Measurements from ENCODE around the gene GRID1. TPM values are rescaled to one million over a fixed set of nuclear protein-coding genes. Genes with fewer than 3 reads are reported as not detected.

Gene GRID1
- total RNA-seq, 1 donor from 2014 or later: not detected

DNA sequence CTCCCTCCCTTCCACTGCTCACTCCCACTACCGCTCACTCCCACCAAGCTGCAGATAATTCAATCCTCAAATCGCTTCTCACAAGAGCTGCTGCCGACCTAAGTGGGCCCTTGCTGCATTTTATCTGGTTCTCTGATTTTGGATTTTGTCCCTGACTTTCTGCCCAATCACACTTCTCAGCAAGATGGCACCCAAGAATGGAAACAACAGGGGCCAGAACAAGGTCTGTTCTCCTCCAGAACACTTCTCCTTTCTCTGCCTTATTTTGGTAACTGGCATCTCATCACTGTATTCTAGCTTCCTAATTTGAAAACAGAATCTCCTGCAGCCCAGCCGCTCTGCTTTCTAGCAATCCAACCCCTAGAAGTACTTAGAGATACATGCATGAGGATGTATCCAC lies 172.8 kb downstream of the GRID1 start:
- POLR2A ChIA-PET: no interaction called here
- intact Hi-C loops (cut with micrococcal nuclease): no loop called here
- H3K27ac Mint-ChIP-seq: no peak overlapping the region

GRCh38 chr10:86192691-86193090 lies 173.9 kb downstream of the GRID1 start:
- ChIA-PET CTCF (no interaction called here), POLR2A (no interaction called here)
- no peak for ATAC-seq (ENCODE audit: low read depth)
- Mint-ChIP-seq H3K36me3 (ENCODE audit: low read depth) (no peaks in the 10 kb centered on the region), H3K27me3 (peaks cover 14% of the 10 kb centered on the region), H3K27ac (no peak overlapping the region), H3K4me3 (no peak overlapping the region), H3K9me3 (no peaks in the 10 kb centered on the region), H3K4me1 (no peaks in the 10 kb centered on the region)
- TF ChIP-seq CTCF (IDR thresholded peaks at IDR 0.05): no peak
- no peak for DNase-seq
- intact Hi-C loops (cut with micrococcal nuclease): no loop called here

More for the DNA sequence above, 172.8 kb downstream of the GRID1 start:
- H3K36me3 Mint-ChIP-seq (ENCODE audit: low read depth): no peaks in the 10 kb centered on the region
- H3K27me3 Mint-ChIP-seq: peaks cover 14% of the 10 kb centered on the region
- no peak overlapping the region for H3K4me3 Mint-ChIP-seq
- DNase-seq (no peak), ATAC-seq (ENCODE audit: low read depth) (no peak)
- CTCF ChIA-PET: no interaction called here
- H3K9me3 Mint-ChIP-seq: no peaks in the 10 kb centered on the region
- TF ChIP-seq CTCF (IDR thresholded peaks at IDR 0.05): no peak
- H3K4me1 Mint-ChIP-seq: no peaks in the 10 kb centered on the region

DNA sequence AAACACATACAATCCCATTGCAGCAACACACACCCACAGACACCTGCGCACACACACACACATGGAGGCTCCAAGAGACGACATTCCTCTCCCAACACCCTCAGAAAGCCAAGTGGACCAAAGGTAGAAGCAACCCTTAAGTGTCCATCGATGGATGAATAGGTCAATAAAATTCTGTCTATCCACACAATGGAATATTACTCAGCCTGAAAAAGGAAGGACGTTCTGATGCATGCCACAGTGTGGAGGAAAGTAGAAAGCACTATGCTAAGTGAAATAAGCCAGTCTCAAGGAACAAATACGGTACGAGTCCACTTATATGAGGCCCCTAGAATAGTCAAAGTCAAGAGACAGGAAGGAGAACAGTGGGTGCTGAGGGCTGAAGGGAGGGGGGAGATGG lies 174.4 kb downstream of the GRID1 start:
- POLR2A ChIA-PET: no interaction called here
- Mint-ChIP-seq H3K4me3 (no peak overlapping the region), H3K27ac (no peak overlapping the region), H3K27me3 (peaks cover 14% of the 10 kb centered on the region), H3K36me3 (ENCODE audit: low read depth) (no peaks in the 10 kb centered on the region), H3K4me1 (no peaks in the 10 kb centered on the region), H3K9me3 (no peaks in the 10 kb centered on the region)
- no peak for TF ChIP-seq CTCF (IDR thresholded peaks at IDR 0.05)
- CTCF ChIA-PET: no interaction called here
- intact Hi-C loops (cut with micrococcal nuclease): no loop called here
- no peak for ATAC-seq (ENCODE audit: low read depth)
- no peak for DNase-seq

- Mint-ChIP-seq H3K4me3 (no peak overlapping the region), H3K9me3 (no peaks in the 10 kb centered on the region), H3K36me3 (ENCODE audit: low read depth) (no peaks in the 10 kb centered on the region), H3K4me1 (no peaks in the 10 kb centered on the region), H3K27me3 (peaks cover 14% of the 10 kb centered on the region), H3K27ac (no peak overlapping the region)
- CTCF ChIA-PET: no interaction called here
- TF ChIP-seq CTCF (IDR thresholded peaks at IDR 0.05): no peak
- DNase-seq (no peak), ATAC-seq (ENCODE audit: low read depth) (no peak)
- intact Hi-C loops (cut with micrococcal nuclease): no loop called here
- POLR2A ChIA-PET: no interaction called here
These were observed 174.9 kb downstream of the GRID1 start for GRCh38 chr10:86191686-86192085.

- Mint-ChIP-seq H3K27me3 (peaks cover 14% of the 10 kb centered on the region), H3K4me3 (no peak overlapping the region)
- CTCF ChIA-PET: no interaction called here
These were observed 175.4 kb downstream of the GRID1 start for GRCh38 chr10:86191166-86191565.

More at GRCh38 chr10:86191166-86191565, 175.4 kb downstream of the GRID1 start:
- Mint-ChIP-seq H3K36me3 (ENCODE audit: low read depth) (no peaks in the 10 kb centered on the region), H3K9me3 (no peaks in the 10 kb centered on the region), H3K4me1 (no peaks in the 10 kb centered on the region), H3K27ac (no peak overlapping the region)
- POLR2A ChIA-PET: no interaction called here
- ATAC-seq (ENCODE audit: low read depth) (no peak), DNase-seq (no peak)
- intact Hi-C loops (cut with micrococcal nuclease): no loop called here
- no peak for TF ChIP-seq CTCF (IDR thresholded peaks at IDR 0.05)

Measured in activated B cell treated with CpG ODN at 0.5 μM for 24 hours (primary cell).